ENCODE results near the gene SDK2.

The SDK2 gene

GRCh38 chr17:73349647-73350046, 294.6 kb downstream of the SDK2 start:
- no peak overlapping the region for H3K9ac ChIP-seq (ENCODE audit: low read length)
- peaks cover 14% of the 10 kb centered on the region for H3K4me1 ChIP-seq (ENCODE audit: control insufficient read depth, insufficient read depth, low read length)
- no peaks in the 10 kb centered on the region for H3K9me3 ChIP-seq (ENCODE audit: control insufficient read depth, low read length)
- DNase-seq (ENCODE audit: low read depth), result no peak
- H3K36me3 ChIP-seq (ENCODE audit: control insufficient read depth, insufficient read depth, low read length, severe bottlenecking), result no peaks in the 10 kb centered on the region
- H3K4me3 ChIP-seq (ENCODE audit: low read length), result no peak overlapping the region
- no peaks in the 10 kb centered on the region for H3K27me3 ChIP-seq (replicated peaks; ENCODE audit: control insufficient read depth, insufficient read depth, low read length)

GRCh38 chr17:73349138-73349537, 295.1 kb downstream of the SDK2 start:
- H3K4me1 ChIP-seq (ENCODE audit: control insufficient read depth, insufficient read depth, low read length), result peaks cover 15% of the 10 kb centered on the region
- no peaks in the 10 kb centered on the region for H3K36me3 ChIP-seq (ENCODE audit: control insufficient read depth, insufficient read depth, low read length, severe bottlenecking)
- H3K4me3 ChIP-seq (ENCODE audit: low read length), result no peak overlapping the region
- no peaks in the 10 kb centered on the region for H3K9me3 ChIP-seq (ENCODE audit: control insufficient read depth, low read length)
- H3K9ac ChIP-seq (ENCODE audit: low read length), result no peak overlapping the region
- DNase-seq (ENCODE audit: low read depth), result no peak
- no peaks in the 10 kb centered on the region for H3K27me3 ChIP-seq (replicated peaks; ENCODE audit: control insufficient read depth, insufficient read depth, low read length)

GRCh38 chr17:73348829-73349095, 295.5 kb downstream of the SDK2 start:
- H3K36me3 ChIP-seq (ENCODE audit: control insufficient read depth, insufficient read depth, low read length, severe bottlenecking), result no peaks in the 10 kb centered on the region
- DNase-seq (ENCODE audit: low read depth), result no peak
- H3K4me1 ChIP-seq (ENCODE audit: control insufficient read depth, insufficient read depth, low read length), result peaks cover 18% of the 10 kb centered on the region
- no peak overlapping the region for H3K4me3 ChIP-seq (ENCODE audit: low read length)
- H3K9ac ChIP-seq (ENCODE audit: low read length), result no peak overlapping the region
- no peaks in the 10 kb centered on the region for H3K9me3 ChIP-seq (ENCODE audit: control insufficient read depth, low read length)
- H3K27me3 ChIP-seq (replicated peaks; ENCODE audit: control insufficient read depth, insufficient read depth, low read length), result no peaks in the 10 kb centered on the region

GRCh38 chr17:73348018-73348828, 296.0 kb downstream of the SDK2 start:
- H3K9ac ChIP-seq (ENCODE audit: low read length), result no peak overlapping the region
- DNase-seq (ENCODE audit: low read depth), result no peak
- H3K36me3 ChIP-seq (ENCODE audit: control insufficient read depth, insufficient read depth, low read length, severe bottlenecking), result no peaks in the 10 kb centered on the region
- no peak overlapping the region for H3K4me3 ChIP-seq (ENCODE audit: low read length)
- H3K4me1 ChIP-seq (ENCODE audit: control insufficient read depth, insufficient read depth, low read length), result peaks cover 24% of the 10 kb centered on the region
- no peaks in the 10 kb centered on the region for H3K27me3 ChIP-seq (replicated peaks; ENCODE audit: control insufficient read depth, insufficient read depth, low read length)
- no peaks in the 10 kb centered on the region for H3K9me3 ChIP-seq (ENCODE audit: control insufficient read depth, low read length)

GRCh38 chr17:73347351-73347750, 296.9 kb downstream of the SDK2 start:
- Histone ChIP-seq H3K27me3 (replicated peaks; ENCODE audit: control insufficient read depth, insufficient read depth, low read length) (no peaks in the 10 kb centered on the region), H3K9ac (ENCODE audit: low read length) (no peak overlapping the region), H3K4me1 (ENCODE audit: control insufficient read depth, insufficient read depth, low read length) (peaks cover 32% of the 10 kb centered on the region), H3K36me3 (ENCODE audit: control insufficient read depth, insufficient read depth, low read length, severe bottlenecking) (no peaks in the 10 kb centered on the region), H3K4me3 (ENCODE audit: low read length) (no peak overlapping the region), H3K9me3 (ENCODE audit: control insufficient read depth, low read length) (no peaks in the 10 kb centered on the region)
- no peak for DNase-seq (ENCODE audit: low read depth)

GRCh38 chr17:73346501-73347162, 297.6 kb downstream of the SDK2 start:
- Histone ChIP-seq H3K4me3 (ENCODE audit: low read length) (no peak overlapping the region), H3K27me3 (replicated peaks; ENCODE audit: control insufficient read depth, insufficient read depth, low read length) (no peaks in the 10 kb centered on the region), H3K4me1 (ENCODE audit: control insufficient read depth, insufficient read depth, low read length) (peaks cover 40% of the 10 kb centered on the region), H3K36me3 (ENCODE audit: control insufficient read depth, insufficient read depth, low read length, severe bottlenecking) (no peaks in the 10 kb centered on the region), H3K9ac (ENCODE audit: low read length) (no peak overlapping the region), H3K9me3 (ENCODE audit: control insufficient read depth, low read length) (no peaks in the 10 kb centered on the region)
- no peak for DNase-seq (ENCODE audit: low read depth)

- H3K9me3 ChIP-seq (ENCODE audit: control insufficient read depth, low read length), result no peaks in the 10 kb centered on the region
- peak; percentile 39 for DNase-seq (ENCODE audit: low read depth)
- H3K9ac ChIP-seq (ENCODE audit: low read length), result peak overlapping the region; percentile 66
- H3K36me3 ChIP-seq (ENCODE audit: control insufficient read depth, insufficient read depth, low read length, severe bottlenecking), result no peaks in the 10 kb centered on the region
- H3K4me3 ChIP-seq (ENCODE audit: low read length), result no peak overlapping the region
- peaks cover 61% of the 10 kb centered on the region for H3K4me1 ChIP-seq (ENCODE audit: control insufficient read depth, insufficient read depth, low read length)
- no peaks in the 10 kb centered on the region for H3K27me3 ChIP-seq (replicated peaks; ENCODE audit: control insufficient read depth, insufficient read depth, low read length)
These were observed 300.3 kb downstream of the SDK2 start for GRCh38 chr17:73343739-73344454.

- H3K9me3 ChIP-seq (ENCODE audit: control insufficient read depth, low read length), result no peaks in the 10 kb centered on the region
- no peaks in the 10 kb centered on the region for H3K36me3 ChIP-seq (ENCODE audit: control insufficient read depth, insufficient read depth, low read length, severe bottlenecking)
- peak overlapping the region; percentile 66 for H3K9ac ChIP-seq (ENCODE audit: low read length)
- DNase-seq (ENCODE audit: low read depth), result peak; percentile 94
- peak overlapping the region; percentile 7 for H3K4me3 ChIP-seq (ENCODE audit: low read length)
- no peaks in the 10 kb centered on the region for H3K27me3 ChIP-seq (replicated peaks; ENCODE audit: control insufficient read depth, insufficient read depth, low read length)
- H3K4me1 ChIP-seq (ENCODE audit: control insufficient read depth, insufficient read depth, low read length), result peaks cover 67% of the 10 kb centered on the region
These were observed 301.0 kb downstream of the SDK2 start for GRCh38 chr17:73343168-73343634.

- DNase-seq (ENCODE audit: low read depth), result peak; percentile 74
- no peaks in the 10 kb centered on the region for H3K36me3 ChIP-seq (ENCODE audit: control insufficient read depth, insufficient read depth, low read length, severe bottlenecking)
- peak overlapping the region; percentile 7 for H3K4me3 ChIP-seq (ENCODE audit: low read length)
- H3K27me3 ChIP-seq (replicated peaks; ENCODE audit: control insufficient read depth, insufficient read depth, low read length), result no peaks in the 10 kb centered on the region
- peaks cover 71% of the 10 kb centered on the region for H3K4me1 ChIP-seq (ENCODE audit: control insufficient read depth, insufficient read depth, low read length)
- H3K9me3 ChIP-seq (ENCODE audit: control insufficient read depth, low read length), result no peaks in the 10 kb centered on the region
- peak overlapping the region; percentile 66 for H3K9ac ChIP-seq (ENCODE audit: low read length)
These were observed 301.6 kb downstream of the SDK2 start for GRCh38 chr17:73342541-73343167.

GRCh38 chr17:73342050-73342522, 302.2 kb downstream of the SDK2 start:
- Histone ChIP-seq H3K9me3 (ENCODE audit: control insufficient read depth, low read length) (no peaks in the 10 kb centered on the region), H3K27me3 (replicated peaks; ENCODE audit: control insufficient read depth, insufficient read depth, low read length) (no peaks in the 10 kb centered on the region), H3K4me3 (ENCODE audit: low read length) (no peak overlapping the region)

More at GRCh38 chr17:73342050-73342522, 302.2 kb downstream of the SDK2 start:
- peak; percentile 96 for DNase-seq (ENCODE audit: low read depth)
- no peak overlapping the region for H3K9ac ChIP-seq (ENCODE audit: low read length)
- H3K4me1 ChIP-seq (ENCODE audit: control insufficient read depth, insufficient read depth, low read length), result peaks cover 68% of the 10 kb centered on the region
- no peaks in the 10 kb centered on the region for H3K36me3 ChIP-seq (ENCODE audit: control insufficient read depth, insufficient read depth, low read length, severe bottlenecking)
